GM15510 (cell line): ENCODE data around the gene DLAT.
A peak's percentile ranks its signal among the peaks of the same experiment; 100 is the strongest.

Experiments
- POLR2A ChIP-seq: IDR thresholded peaks from 3 replicates; pipeline ENCODE4 v1.6.1; 2011; ENCODE audit warnings: borderline replicate concordance; ENCODE audit not compliant: insufficient read length; ENCODE audit errors: extremely low read depth

The DLAT gene

GRCh38 chr11:112082729-112083128 lies 57.5 kb downstream of the DLAT start:
- no peak for TF ChIP-seq POLR2A

GRCh38 chr11:112085822-112086421 lies 60.7 kb downstream of the DLAT start:
- no peak for TF ChIP-seq POLR2A

GRCh38 chr11:112086422-112087191 lies 61.4 kb downstream of the DLAT start, which contains the start of the genes SDHD and TIMM8B:
Gene SDHD (plus strand): TSS chr11:112086873. CDS start chr11:112086908, 35 bp downstream.
Gene TIMM8B (minus strand): TSS chr11:112086756. CDS start chr11:112086723, 33 bp downstream.
- peak; percentile 74 for TF ChIP-seq POLR2A

- no peak for TF ChIP-seq POLR2A
These were observed 62.0 kb downstream of the DLAT start for GRCh38 chr11:112087212-112087611.

GRCh38 chr11:112096194-112096593 lies 71.0 kb downstream of the DLAT start:
- TF ChIP-seq POLR2A, result no peak

- TF ChIP-seq POLR2A, result no peak
These were observed 72.7 kb downstream of the DLAT start for GRCh38 chr11:112097734-112098528.

- TF ChIP-seq POLR2A, result no peak
These were observed 75.3 kb downstream of the DLAT start for GRCh38 chr11:112100462-112100861.

GRCh38 chr11:112103446-112103845 lies 78.2 kb downstream of the DLAT start:
- no peak for TF ChIP-seq POLR2A

- TF ChIP-seq POLR2A, result no peak
These were observed 80.9 kb downstream of the DLAT start for GRCh38 chr11:112106070-112106469.
